GM12865 (cell line): Measurements from ENCODE around the gene LENEP.

Experiments used
- DNase-seq: peaks from one replicate; pipeline ENCODE4 v3.0.0; 2010; ENCODE audit warnings: low read depth
- H3K4me3 ChIP-seq: 2 replicates; pipeline ENCODE4 v1.5.1; 2011; ENCODE audit warnings: mild to moderate bottlenecking, low read depth, low read length, control low read depth
- CTCF ChIP-seq: IDR thresholded peaks from 2 replicates; pipeline ENCODE4 v1.5.1; 2011; ENCODE audit warnings: low read length, control low read depth, low read depth, inconsistent platforms; ENCODE audit not compliant: insufficient read depth; ENCODE audit errors: missing control alignments

LENEP gene

GRCh38 chr1:154961207-154962155 is 31.9 kb upstream of the LENEP start, which contains the start of gene PYGO2:
Gene PYGO2 (minus strand): TSS chr1:154961782. CDS start chr1:154961576, 206 bp downstream.
- DNase-seq: peak; percentile 87
- H3K4me3 ChIP-seq: peak within 1 kb of the TSS; percentile 90
- peak; percentile 65 for TF ChIP-seq CTCF

- no peak for TF ChIP-seq CTCF
- DNase-seq: peak; percentile 62
Observed at GRCh38 chr1:154962156-154962749, 31.1 kb upstream of the LENEP start.

GRCh38 chr1:154962795-154963330 is 30.5 kb upstream of the LENEP start:
- no peak for DNase-seq
- no peak for TF ChIP-seq CTCF
- peak overlapping the region; percentile 90 for H3K4me3 ChIP-seq

More at GRCh38 chr1:154962156-154962749, 31.1 kb upstream of the LENEP start:
- peak overlapping the region; percentile 90 for H3K4me3 ChIP-seq

- DNase-seq: no peak
- H3K4me3 ChIP-seq: no peak overlapping the region
Observed at GRCh38 chr1:154963643-154964042, 29.7 kb upstream of the LENEP start.

GRCh38 chr1:154964359-154964758 is 29.0 kb upstream of the LENEP start:
- DNase-seq: no peak
- no peak overlapping the region for H3K4me3 ChIP-seq
- TF ChIP-seq CTCF: no peak

More at GRCh38 chr1:154963643-154964042, 29.7 kb upstream of the LENEP start:
- TF ChIP-seq CTCF: no peak

- no peak for DNase-seq
- no peak for TF ChIP-seq CTCF
- no peak overlapping the region for H3K4me3 ChIP-seq
Observed at GRCh38 chr1:154966111-154966510, 27.3 kb upstream of the LENEP start.
